Stomach (tissue), 9 donors: ENCODE results near the gene CDC45. TPM values are rescaled to one million over a fixed set of nuclear protein-coding genes. Genes with fewer than 3 reads are reported as not detected.

Experiments
- DNase-seq, 2 donors: peaks; one replicate each; pipeline versions ENCODE4 v3.0.0 to v3.0.0-alpha.2; 2013 to 2019
- H3K27ac ChIP-seq, 5 donors: fragments of 200-600 bp in 4 of 5; sonication (generic) in 4 of 5; one replicate each; pipeline ENCODE4 v1.5.1; 2013 to 2019; ENCODE audit warnings: mild to moderate bottlenecking in 1 of 5, moderate library complexity in 1 of 5
- H3K27me3 ChIP-seq, 3 donors: fragments of 200-600 bp; sonication (generic); one replicate each; pipeline ENCODE4 v1.5.1; 2017 to 2019; ENCODE audit warnings: mixed run types in 1 of 3
- H3K36me3 ChIP-seq, 4 donors: fragments of 200-600 bp; sonication (generic); 1 replicate in 3 of 4; 2 replicates in 1 of 4; pipeline ENCODE4 v1.5.1; 2016 to 2019
- H3K4me1 ChIP-seq, 4 donors: fragments of 200-600 bp; sonication (generic); one replicate each; pipeline ENCODE4 v1.5.1; 2016 to 2019
- H3K4me3 ChIP-seq, 4 donors: fragments of 200-600 bp; sonication (generic) in 3 of 4; one replicate each; pipeline ENCODE4 v1.5.1; 2016 to 2019; ENCODE audit warnings: mild to moderate bottlenecking in 1 of 4
- H3K9me3 ChIP-seq, 4 donors: fragments of 200-600 bp; sonication (generic); one replicate each; pipeline ENCODE4 v1.5.1; 2016 to 2019
- EP300 ChIP-seq: sonication (generic); formaldehyde crosslinking; IDR thresholded peaks from one replicate; pipeline ENCODE4 v1.6.1; 2017; ENCODE audit warnings: antibody characterized with exemption
- POLR2A ChIP-seq, 4 donors: fragments of 450-650 bp; IDR thresholded peaks; one replicate each; pipeline ENCODE4 v1.6.1; 2016; ENCODE audit warnings: antibody characterized with exemption in 4 of 4, control low read depth in 2 of 4, mild to moderate bottlenecking in 1 of 4, moderate library complexity in 1 of 4
- POLR2AphosphoS5 ChIP-seq, 3 donors: sonication (generic); formaldehyde crosslinking; IDR thresholded peaks; one replicate each; pipeline ENCODE4 v1.6.1; 2016; ENCODE audit warnings: antibody characterized with exemption in 3 of 3
- WGBS, 5 donors: extraction: QIAGEN DNeasy Blood & Tissue Kit in 3 of 5; methylation state at CpG; one replicate each; pipeline versions ENCODE4 v1.1.5 to v1.1.7; 2013 to 2018; 5-methylcytosine and 5-hydroxymethylcytosine counted together
- intact Hi-C: fragments of 100-400 bp; cut with DNase I; formaldehyde crosslinking; loops from one replicate; pipeline ENCODE4 v1.15.1; 2023; ENCODE audit warnings: low total_unique reads
- polyA plus RNA-seq, 3 donors: library from polyadenylated mRNA; stranded (reverse); fragments of 200-250 nt; gene quantifications; one replicate each; pipeline ENCODE4 v1.2.3, GENCODE V29; 2013
- total RNA-seq, 5 donors: library from RNA; depleted of rRNA; stranded (reverse); fragments of >200 nt; gene quantifications; one replicate each; pipeline versions ENCODE4 v1.1.0 to v1.2.3, GENCODE V29; 2014 to 2016
- TF ChIP-seq, protein P1 (sequence below), 7 experiments: fragments of 450-650 bp in 4 of 7; fragments of 200-600 bp in 3 of 7; sonication (generic) in 3 of 7; IDR thresholded peaks; one replicate each; pipeline ENCODE4 v1.5.1; 2016 to 2019; ENCODE audit warnings: antibody characterized with exemption in 7 of 7, control low read depth in 2 of 7, mild to moderate bottlenecking in 1 of 7
- donor health status: healthy with polysubstance abuse.
- donor health status: Bipolar disorder and iron deficiency.
- donor health status: healthy.

CDC45 gene
- total and polyA plus RNA-seq, 8 donors, result 1.2 to 44.2 (median 5.4) TPM; not detected in 1

DNA sequence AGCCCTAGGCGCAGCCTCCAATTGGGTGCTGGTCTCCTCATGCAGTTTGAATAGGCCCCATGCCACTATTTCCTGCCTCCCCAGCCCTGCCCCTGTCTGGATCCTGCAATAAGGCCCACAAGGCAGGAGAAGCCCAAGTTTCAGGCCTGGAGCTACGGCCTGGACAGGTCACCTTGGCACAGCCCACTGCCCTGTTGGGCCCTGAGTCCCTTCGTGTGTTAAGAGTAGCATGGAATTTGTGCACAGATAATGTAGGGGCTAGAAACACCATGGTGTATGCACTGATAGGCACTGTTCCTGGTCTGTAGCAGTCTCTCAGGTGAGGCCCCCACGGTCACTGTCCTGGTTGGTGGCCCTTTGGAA, 20.1 kb downstream of the CDC45 start:
- no peak for DNase-seq
- no peaks in the 10 kb centered on the region for H3K4me1 ChIP-seq
- H3K27ac ChIP-seq, result no peak overlapping the region
- H3K9me3 ChIP-seq, result no peaks in the 10 kb centered on the region
- no peak for TF ChIP-seq EP300
- TF ChIP-seq, protein P1, sequence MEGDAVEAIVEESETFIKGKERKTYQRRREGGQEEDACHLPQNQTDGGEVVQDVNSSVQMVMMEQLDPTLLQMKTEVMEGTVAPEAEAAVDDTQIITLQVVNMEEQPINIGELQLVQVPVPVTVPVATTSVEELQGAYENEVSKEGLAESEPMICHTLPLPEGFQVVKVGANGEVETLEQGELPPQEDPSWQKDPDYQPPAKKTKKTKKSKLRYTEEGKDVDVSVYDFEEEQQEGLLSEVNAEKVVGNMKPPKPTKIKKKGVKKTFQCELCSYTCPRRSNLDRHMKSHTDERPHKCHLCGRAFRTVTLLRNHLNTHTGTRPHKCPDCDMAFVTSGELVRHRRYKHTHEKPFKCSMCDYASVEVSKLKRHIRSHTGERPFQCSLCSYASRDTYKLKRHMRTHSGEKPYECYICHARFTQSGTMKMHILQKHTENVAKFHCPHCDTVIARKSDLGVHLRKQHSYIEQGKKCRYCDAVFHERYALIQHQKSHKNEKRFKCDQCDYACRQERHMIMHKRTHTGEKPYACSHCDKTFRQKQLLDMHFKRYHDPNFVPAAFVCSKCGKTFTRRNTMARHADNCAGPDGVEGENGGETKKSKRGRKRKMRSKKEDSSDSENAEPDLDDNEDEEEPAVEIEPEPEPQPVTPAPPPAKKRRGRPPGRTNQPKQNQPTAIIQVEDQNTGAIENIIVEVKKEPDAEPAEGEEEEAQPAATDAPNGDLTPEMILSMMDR (IDR thresholded peaks at IDR 0.05), result no peak
- no peak for TF ChIP-seq POLR2AphosphoS5 (IDR thresholded peaks at IDR 0.05)
- no peak for TF ChIP-seq POLR2A (IDR thresholded peaks at IDR 0.05)
- H3K4me3 ChIP-seq, result no peak overlapping the region
- WGBS, 5 donors, result 94 to 99% (median 95%) methylated on average over 4 of the region's 4 CpGs
- H3K36me3 ChIP-seq, result no peaks in the 10 kb centered on the region
- no peaks in the 10 kb centered on the region for H3K27me3 ChIP-seq
- intact Hi-C loops, result loop anchor here (5.0 kb wide), 1 partner anchor 132 kb away; no protein-coding TSS in a partner anchor

GRCh38 chr22:19501897-19502447, 22.3 kb downstream of the CDC45 start:
- no peak for TF ChIP-seq POLR2A (IDR thresholded peaks at IDR 0.05)
- TF ChIP-seq EP300, result no peak
- no peak for TF ChIP-seq POLR2AphosphoS5 (IDR thresholded peaks at IDR 0.05)
- TF ChIP-seq, protein P1 (IDR thresholded peaks at IDR 0.05), result no peak
- Histone ChIP-seq H3K4me1 (no peaks in the 10 kb centered on the region), H3K36me3 (no peaks in the 10 kb centered on the region), H3K4me3 (no peak overlapping the region), H3K27ac (no peak overlapping the region), H3K27me3 (no peaks in the 10 kb centered on the region), H3K9me3 (no peaks in the 10 kb centered on the region)
- 79 to 90% (median 85%) methylated on average over 3 of the region's 3 CpGs for WGBS, 5 donors
- intact Hi-C loops, result no loop called here
- no peak for DNase-seq

DNA sequence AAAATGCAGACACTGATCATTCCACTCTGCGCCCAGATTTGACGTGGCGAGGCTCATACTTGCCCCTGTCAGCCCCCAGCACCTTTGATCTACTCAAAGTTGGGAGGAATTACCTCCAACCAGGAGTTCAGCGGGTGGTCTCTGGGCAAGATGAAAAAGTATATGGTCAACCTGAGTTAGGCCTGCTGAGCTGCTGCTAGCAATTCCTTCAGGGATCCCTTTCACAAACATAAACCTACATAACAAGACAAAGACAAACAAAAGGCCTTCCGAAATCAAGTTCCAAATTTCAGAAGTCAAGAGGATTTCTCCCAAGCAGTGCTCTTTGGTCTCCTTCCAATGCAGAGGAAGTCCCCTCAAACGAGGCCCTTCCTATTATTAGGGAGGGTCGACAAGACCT, 23.6 kb downstream of the CDC45 start:
- Histone ChIP-seq H3K4me1 (no peaks in the 10 kb centered on the region), H3K36me3 (no peaks in the 10 kb centered on the region), H3K27ac (no peak overlapping the region), H3K27me3 (no peaks in the 10 kb centered on the region), H3K9me3 (no peaks in the 10 kb centered on the region), H3K4me3 (no peak overlapping the region)
- intact Hi-C loops, result no loop called here
- TF ChIP-seq EP300, result no peak
- TF ChIP-seq, protein P1 (IDR thresholded peaks at IDR 0.05), result no peak
- TF ChIP-seq POLR2AphosphoS5 (IDR thresholded peaks at IDR 0.05), result no peak
- TF ChIP-seq POLR2A (IDR thresholded peaks at IDR 0.05), result no peak
- WGBS, 5 donors, result 84 to 90% (median 88%) methylated on average over 7 of the region's 7 CpGs
- DNase-seq, result no peak

GRCh38 chr22:19503869-19504268, 24.1 kb downstream of the CDC45 start:
- intact Hi-C loops, result no loop called here
- no peak overlapping the region for H3K27ac ChIP-seq
- DNase-seq, result no peak
- 91 to 95% (median 93%) methylated on average over 9 of the region's 9 CpGs for WGBS, 5 donors
- no peaks in the 10 kb centered on the region for H3K36me3 ChIP-seq
- no peak overlapping the region for H3K4me3 ChIP-seq
- no peaks in the 10 kb centered on the region for H3K27me3 ChIP-seq
- H3K9me3 ChIP-seq, result no peaks in the 10 kb centered on the region
- TF ChIP-seq POLR2AphosphoS5 (IDR thresholded peaks at IDR 0.05) (no peak), POLR2A (IDR thresholded peaks at IDR 0.05) (no peak), EP300 (no peak)
- TF ChIP-seq, protein P1 (IDR thresholded peaks at IDR 0.05), result no peak
- H3K4me1 ChIP-seq, result no peaks in the 10 kb centered on the region
